HG03469 (cell line): Measurements from ENCODE around the gene RAD51B.
"Not testable (repeated sequence)": the region's sequence is repeated elsewhere in the genome, so short reads cannot be mapped to it uniquely, and the experiment has no call there.

Experiments
- ATAC-seq: cut with Tn5 transposase; IDR thresholded peaks from one replicate; pipeline ENCODE4 v1.9.1; 2021; ENCODE audit warnings: mild to moderate bottlenecking, moderate library complexity, moderate number of reproducible peaks; ENCODE audit not compliant: unreplicated experiment

RAD51B gene

GRCh38 chr14:68016255-68016914, 196.8 kb downstream of the RAD51B start:
- no peak for ATAC-seq

GRCh38 chr14:68018598-68018997, 199.0 kb downstream of the RAD51B start:
- no peak for ATAC-seq

GRCh38 chr14:68020493-68020892, 200.9 kb downstream of the RAD51B start:
- no peak for ATAC-seq

GRCh38 chr14:68020999-68021663, 201.6 kb downstream of the RAD51B start:
- no peak for ATAC-seq

GRCh38 chr14:68027276-68027675, 207.7 kb downstream of the RAD51B start:
- no peak for ATAC-seq

GRCh38 chr14:68028075-68028474, 208.5 kb downstream of the RAD51B start:
- ATAC-seq, result no peak

GRCh38 chr14:68031011-68031410, 211.4 kb downstream of the RAD51B start:
- not testable (repeated sequence) for ATAC-seq

GRCh38 chr14:68032154-68032553, 212.6 kb downstream of the RAD51B start:
- ATAC-seq, result no peak

- ATAC-seq, result no peak
Observed at GRCh38 chr14:68033336-68033932, 213.9 kb downstream of the RAD51B start.

GRCh38 chr14:68034896-68035295, 215.3 kb downstream of the RAD51B start:
- ATAC-seq, result no peak

GRCh38 chr14:68036202-68036601, 216.6 kb downstream of the RAD51B start:
- no peak for ATAC-seq

- ATAC-seq, result no peak
Observed at GRCh38 chr14:68039593-68039992, 220.0 kb downstream of the RAD51B start.

- ATAC-seq, result no peak
Observed at GRCh38 chr14:68040633-68041369, 221.2 kb downstream of the RAD51B start.

GRCh38 chr14:68041876-68042354, 222.3 kb downstream of the RAD51B start:
- ATAC-seq, result no peak

GRCh38 chr14:68042586-68043210, 223.1 kb downstream of the RAD51B start:
- no peak for ATAC-seq

GRCh38 chr14:68043752-68044151, 224.2 kb downstream of the RAD51B start:
- no peak for ATAC-seq

- no peak for ATAC-seq
Observed at GRCh38 chr14:68047906-68048305, 228.3 kb downstream of the RAD51B start.

GRCh38 chr14:68048815-68049214, 229.2 kb downstream of the RAD51B start:
- ATAC-seq, result not testable (repeated sequence)

- ATAC-seq, result no peak
Observed at GRCh38 chr14:68050177-68050576, 230.6 kb downstream of the RAD51B start.

- ATAC-seq, result no peak
Observed at GRCh38 chr14:68051146-68051545, 231.6 kb downstream of the RAD51B start.

GRCh38 chr14:68060198-68060597, 240.6 kb downstream of the RAD51B start:
- no peak for ATAC-seq
